ENCODE data around the gene IL10.

Gene IL10

GRCh38 chr1:206732992-206733391 lies 39.3 kb downstream of the IL10 start:
- DNase-seq = no peak

DNA sequence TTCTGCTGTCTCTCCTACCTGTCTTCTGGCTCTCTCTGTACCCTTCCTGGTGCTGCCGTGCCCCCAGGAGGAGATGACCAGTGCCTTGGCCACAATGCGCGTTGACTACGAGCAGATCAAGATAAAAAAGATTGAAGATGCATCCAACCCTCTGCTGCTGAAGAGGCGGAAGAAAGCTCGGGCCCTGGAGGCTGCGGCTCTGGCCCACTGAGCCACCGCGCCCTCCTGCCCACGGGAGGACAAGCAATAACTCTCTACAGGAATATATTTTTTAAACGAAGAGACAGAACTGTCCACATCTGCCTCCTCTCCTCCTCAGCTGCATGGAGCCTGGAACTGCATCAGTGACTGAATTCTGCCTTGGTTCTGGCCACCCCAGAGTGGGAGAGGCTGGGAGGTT lies 39.8 kb downstream of the IL10 start:
- no peak for DNase-seq

- DNase-seq = no peak
These were observed 42.8 kb downstream of the IL10 start for GRCh38 chr1:206729507-206729906.

DNA sequence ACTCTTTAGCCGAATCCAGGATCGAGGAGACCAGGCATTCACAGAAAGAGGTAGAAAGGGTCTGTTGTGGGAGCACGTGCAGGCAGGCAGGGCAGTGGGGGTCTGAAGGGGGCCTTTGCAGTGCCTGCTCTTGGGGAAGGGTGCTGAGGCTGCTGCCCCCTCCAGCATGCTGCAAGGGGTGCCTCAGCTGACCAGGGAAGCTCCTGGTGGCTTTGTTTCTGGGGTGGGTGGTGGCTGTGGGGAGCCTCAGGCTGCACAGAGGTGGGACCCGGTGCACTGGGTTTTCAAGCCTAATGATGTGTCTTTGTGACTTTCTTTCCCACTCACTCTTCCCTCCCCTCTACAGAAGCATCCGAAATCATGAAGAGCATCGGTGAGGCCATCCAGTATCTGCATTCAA lies 43.2 kb downstream of the IL10 start:
- DNase-seq = no peak

GRCh38 chr1:206728697-206728987 lies 43.7 kb downstream of the IL10 start:
- DNase-seq = no peak

DNA sequence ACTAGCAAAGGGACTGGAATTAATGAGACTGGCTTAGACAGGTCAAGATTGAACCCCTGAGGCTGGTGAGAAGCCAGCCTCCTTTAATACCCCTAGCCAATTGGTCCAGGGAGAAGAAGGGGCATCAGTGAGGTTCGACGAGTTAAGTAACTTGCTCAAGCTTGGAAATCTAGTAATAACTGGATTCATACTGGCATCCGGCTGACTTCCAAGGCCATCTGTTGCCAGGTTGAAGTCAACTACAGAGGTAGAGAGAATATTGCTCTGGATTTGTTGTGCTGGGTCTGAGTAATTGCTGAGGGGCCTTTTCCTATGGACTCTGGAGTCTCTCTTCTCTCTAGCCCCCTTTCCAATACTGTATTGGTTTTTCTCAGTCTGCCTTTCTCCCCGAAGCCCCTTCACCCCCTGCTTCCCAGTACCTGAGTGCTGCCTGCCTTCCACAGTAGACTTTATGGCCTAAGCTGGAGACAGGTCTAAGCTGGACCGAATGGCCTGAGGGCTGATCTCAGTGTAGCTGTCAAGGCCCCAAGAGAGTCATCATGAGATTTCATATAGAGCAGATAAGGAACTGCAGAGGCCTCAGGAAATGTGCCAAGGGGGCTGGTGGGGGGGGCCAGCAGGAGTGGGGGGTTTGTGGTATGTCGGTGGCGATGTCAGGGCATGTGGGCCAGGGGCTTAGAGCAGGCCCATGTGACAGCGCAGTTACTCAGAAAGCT lies 44.2 kb downstream of the IL10 start:
- no peak for DNase-seq

DNA sequence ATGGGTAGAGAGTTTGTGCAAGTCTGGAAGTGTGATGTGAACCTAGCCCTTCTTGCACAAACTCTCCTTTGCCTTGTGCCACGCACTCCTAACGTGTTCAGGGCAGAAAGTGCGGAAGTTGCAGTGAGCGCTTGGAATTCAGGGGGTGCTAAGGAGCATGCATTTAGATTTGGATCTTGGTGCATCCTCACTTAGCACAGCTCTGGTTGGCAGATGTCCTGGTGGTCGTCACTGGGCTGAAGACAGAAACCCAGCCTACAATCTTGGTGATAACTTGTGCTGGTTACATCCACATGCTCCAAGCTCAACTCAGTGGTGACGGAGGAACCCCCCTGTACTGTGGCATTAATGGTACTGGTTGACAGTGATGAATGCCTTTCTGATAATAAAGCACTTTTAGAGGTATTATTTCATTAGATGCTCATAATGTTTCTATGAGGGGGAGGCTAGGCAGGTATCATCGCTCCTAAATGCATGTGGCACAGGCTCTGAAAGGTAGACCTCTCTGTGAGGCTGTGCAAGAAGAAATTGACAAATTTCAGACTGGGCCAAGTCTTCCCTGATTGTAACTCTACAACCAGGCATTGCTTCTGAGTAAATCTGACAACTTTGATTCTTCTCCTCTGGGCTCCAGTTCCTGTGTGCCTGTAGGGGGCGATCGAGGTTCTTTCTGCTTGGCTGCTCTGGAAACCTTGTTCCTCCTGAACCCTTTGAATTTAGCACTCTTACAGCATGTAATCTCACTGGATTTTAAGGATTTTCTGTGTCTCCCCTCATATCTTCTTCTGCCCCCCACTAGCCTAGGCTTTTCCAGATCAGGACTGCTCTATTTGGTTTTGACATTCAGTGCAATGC lies 47.0 kb downstream of the IL10 start:
- no peak for DNase-seq

GRCh38 chr1:206723805-206724472 lies 48.4 kb downstream of the IL10 start:
- DNase-seq = no peak

DNA sequence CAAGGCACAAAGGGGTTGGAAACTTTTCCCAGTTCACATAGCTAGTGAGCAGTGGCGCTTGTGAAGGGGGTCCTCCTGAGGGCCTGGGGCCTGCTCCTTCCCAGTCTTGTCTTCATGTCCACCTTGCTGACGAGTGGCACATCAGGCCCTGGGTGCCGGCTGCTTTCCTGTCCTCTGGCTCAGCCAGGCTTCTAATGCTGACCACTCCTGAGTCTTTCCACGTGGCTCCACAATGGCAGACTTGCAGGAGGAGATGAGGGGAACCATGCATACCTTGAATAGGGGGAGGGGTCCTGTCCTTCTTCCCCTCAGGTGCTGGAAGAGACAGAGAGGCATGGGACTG lies 48.9 kb downstream of the IL10 start:
- DNase-seq = no peak

DNA sequence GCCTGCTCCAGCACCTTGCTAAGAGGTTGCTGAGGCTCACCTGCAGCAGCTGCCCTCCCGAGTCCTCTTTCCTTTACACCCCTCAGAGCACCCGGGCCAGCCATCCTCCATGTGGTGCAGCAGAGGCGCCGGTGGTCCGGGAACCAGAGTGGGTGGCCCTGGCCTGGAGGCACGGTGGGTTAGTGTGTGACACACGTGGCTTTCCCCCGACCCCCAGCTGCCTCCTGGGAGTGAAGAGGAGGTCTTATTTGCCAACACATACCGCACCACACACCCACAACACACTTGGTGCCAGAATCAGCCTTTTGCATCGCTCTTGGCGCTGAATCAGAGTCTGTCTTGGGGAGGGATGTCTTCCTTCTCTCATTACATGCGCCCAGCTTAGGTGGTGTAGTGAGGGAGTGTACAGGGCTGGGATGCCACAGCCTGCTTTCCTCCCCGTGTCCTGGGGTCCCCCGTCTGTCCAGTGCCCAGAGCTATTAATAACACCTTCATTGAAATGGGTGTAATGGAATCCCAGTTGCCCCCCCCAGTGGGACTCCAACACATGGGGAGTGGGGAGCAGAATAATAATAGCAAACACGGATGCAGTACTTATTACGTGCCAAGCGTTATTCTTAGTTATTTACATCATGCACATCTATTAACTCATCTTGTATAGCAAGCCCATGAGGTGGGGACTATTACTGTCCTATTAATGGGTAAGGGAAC lies 49.4 kb downstream of the IL10 start:
- DNase-seq = no peak

DNA sequence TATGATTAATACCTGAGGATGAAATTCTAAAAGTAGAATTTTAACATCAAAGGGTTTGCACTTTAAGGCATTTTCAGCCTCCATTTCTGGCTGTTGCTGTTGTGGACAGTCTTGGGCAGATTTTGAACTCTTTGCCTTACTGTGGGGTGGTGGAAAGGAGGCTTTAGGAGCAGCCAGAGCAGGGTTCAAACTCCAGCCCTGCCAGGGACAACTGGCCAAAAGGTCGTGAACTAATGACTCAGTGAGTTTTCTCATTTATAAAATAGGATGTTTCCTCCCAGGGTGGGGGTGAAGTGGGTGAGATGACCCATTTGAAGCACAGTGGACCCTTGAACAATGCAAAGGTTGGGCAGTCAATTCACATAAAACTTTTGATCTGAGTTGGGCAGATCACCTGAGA lies 50.8 kb downstream of the IL10 start:
- no peak for DNase-seq

- no peak for DNase-seq
These were observed 53.0 kb downstream of the IL10 start for GRCh38 chr1:206719169-206719839.

DNA sequence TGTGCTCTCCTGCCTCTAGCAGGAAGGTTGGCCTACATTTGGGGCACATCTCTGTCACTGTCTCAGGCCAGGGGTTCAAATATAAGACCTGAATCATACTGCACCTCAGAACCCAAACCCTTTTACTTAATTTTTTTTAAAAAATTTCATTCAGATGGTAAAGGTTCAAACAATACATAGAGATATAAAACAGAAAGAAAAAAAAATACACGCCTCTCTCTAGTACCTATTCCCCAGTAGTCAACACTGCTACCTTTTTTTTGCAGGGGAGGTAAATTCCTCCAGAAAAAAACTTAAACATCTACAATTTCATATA lies 54.7 kb downstream of the IL10 start:
- DNase-seq = no peak

All from activated CD4-positive, alpha-beta T cell treated with anti-CD3 and anti-CD28 coated beads for 1 hour (primary cell).